Stimulated activated CD8-positive, alpha-beta memory T cell treated with anti-CD3 and anti-CD28 coated beads, Interleukin-4, amount 100 ng/mL, for 48 hours (primary cell): ENCODE data around the gene CD27.
A peak's percentile ranks its signal among the peaks of the same experiment; 100 is the strongest.
"Not testable (repeated sequence)": the region's sequence is repeated elsewhere in the genome, so short reads cannot be mapped to it uniquely, and the experiment has no call there.

Experiments
- DNase-seq: peaks from one replicate; pipeline ENCODE4 v3.0.0-alpha.2; 2020

The CD27 gene

DNA sequence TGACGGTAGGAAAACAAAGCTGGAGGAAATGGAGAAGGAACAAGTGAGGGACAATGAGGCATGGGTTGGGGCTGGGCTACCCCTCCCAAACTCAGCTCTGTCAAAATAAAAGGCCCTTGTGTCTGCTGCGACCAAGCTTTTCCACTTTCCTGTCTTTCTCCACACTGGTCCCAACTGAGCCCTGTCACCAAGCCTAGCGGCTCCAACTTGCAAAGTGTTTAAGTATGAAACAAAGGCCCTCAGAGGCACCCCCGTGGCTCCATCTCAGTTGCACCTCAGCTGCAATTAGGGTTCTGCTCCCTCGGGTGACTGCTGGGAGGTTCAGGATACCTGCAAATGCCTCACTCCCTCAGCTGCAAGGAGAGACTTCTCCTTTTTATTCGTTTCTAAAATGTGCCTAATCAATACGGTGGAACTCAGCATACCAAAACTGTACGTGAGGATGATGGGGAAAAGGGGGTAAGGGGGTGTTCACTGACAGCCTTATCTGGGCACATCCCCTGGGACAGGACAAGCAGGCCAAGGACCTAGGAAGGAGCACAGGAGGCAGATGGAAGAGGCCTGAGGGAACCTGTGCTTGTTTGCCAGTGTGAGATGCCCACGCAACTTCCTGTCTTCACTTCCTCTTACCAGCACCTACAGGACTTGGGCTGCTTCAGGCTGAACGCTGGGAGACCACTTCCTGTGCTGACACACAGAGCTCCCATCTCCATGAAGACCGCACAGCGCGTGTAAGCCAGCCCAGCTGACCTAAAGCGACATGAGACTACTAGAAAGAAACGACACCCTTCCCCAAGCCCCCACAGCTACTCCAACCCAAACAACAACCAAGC lies 16.9 kb downstream of the CD27 start:
- DNase-seq: peak; percentile 86

DNA sequence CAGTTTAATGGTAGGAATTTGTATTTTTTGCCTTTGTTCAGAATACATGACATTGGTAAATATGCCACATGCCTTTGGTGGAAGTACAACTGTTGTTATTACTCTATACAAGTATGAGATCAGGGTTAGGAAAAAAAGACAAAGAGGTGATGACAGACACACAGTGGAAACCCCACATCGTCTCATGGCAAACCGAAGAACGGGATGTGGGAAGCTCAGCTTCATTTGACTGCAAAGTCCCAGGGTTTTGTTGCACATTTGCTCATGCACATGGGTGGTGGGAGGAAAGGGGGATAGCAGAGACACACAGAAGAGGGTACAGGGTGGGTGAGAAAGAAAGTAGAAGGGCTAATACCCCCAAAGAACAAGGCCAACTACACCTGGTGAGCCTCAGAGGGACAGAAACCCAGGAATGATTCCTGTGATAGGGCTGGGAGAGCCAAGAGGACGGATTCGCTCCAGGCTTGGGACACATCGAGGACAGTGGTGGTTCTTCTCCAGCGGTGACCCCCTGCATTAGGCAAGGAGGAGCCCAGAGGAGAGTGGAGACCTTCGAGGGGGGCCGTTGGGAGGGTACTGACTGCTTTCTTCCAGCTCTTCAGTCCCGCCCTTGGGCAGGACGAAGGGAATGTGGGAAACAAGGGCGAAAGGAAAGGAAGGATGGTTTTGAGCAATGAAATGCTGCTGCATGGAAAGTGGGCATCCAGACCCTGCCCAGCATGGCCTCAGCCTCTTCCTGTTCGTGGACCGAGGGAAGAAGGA lies 17.7 kb downstream of the CD27 start:
- peak; percentile 56 for DNase-seq

DNA sequence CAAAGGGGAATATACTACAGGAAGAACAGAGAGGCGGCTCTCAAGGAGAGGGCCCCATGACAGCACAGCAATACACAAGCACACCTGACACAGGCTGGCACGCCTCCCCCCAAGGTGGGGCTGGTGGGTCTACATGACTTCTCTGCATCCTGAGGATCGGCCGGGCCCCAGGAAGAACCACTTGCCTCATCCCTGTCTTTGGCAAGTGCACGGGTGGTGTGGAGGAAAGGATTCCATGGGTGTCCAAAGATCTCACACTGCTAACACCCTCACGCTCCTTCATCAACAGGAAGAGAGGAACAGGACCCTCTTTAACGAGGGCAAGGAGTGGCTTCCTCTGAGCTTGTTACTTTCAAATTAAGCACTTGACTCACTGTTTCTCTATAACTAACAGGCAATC lies 18.5 kb downstream of the CD27 start:
- no peak for DNase-seq

DNA sequence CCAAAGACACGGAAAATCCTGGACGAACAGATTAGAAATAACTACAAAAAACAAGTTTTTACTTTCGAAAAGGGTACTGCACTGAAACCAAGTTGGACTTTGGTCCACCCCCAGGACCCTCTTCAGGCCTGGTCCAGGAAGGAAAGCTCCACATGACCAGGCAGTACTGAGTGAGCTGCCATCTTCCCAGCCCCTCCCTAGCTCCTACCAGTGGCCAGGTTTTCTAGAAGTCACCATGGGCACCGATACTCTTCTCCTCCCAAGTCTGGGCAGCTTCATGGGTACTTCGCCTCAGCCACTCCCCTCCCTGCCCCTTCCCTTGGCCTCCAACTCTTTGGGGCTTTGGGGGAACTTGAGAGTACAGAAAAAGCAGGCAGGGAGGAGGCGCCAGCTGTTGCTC lies 19.1 kb downstream of the CD27 start:
- no peak for DNase-seq

DNA sequence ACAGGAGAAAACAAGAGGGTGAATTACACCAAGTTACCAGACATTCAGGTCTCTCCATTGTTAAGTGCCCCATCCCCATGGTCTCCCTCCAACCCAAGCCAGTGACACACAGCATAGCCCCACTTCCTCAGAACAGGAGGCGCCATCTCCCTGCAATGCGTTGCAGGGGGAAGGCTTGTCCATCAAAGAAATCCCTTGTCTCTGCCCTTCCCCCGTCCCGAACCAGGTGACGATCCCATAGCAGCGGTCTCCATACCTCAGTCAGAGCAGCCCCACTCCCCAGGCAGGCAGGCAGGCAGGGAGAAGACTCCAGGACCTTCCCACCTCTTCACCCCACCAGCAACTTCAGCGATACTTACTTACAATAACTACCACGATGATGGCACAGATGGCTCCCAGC lies 19.8 kb downstream of the CD27 start:
- DNase-seq: no peak

DNA sequence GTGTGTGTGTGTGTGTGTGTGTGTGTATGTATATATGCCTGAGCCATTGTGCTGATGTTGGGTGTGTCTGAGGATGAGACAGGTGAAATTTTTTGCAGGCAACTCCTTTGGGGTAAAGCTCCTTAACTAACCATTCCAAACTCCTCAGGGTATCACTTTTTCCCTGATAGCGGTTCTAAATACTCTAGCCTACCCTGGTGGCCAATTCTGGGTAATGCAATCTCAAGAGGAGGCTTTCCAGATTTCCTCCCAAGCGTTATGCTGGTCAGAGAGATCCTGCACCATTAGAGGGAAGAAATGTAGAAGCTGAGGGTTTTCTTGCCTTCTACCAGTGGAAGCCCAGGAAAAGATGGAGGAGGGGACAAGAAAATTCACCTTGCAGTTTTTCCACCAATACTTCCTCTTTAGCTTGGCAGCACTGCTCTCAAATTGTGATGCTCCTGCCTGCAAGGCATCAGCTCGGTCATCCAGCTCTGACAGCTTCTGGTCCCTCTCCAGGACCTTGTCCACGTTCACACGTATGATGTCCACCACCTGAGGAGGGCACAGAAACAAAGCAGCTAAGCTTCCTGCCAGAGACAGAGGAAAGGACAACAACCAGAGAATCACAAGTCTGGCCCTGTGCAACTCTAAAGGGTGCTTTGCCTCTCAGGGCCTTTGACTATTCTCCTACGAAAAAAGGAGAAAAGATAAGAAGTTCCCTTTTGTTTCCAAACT lies 20.9 kb downstream of the CD27 start:
- peak; percentile 57 for DNase-seq

DNA sequence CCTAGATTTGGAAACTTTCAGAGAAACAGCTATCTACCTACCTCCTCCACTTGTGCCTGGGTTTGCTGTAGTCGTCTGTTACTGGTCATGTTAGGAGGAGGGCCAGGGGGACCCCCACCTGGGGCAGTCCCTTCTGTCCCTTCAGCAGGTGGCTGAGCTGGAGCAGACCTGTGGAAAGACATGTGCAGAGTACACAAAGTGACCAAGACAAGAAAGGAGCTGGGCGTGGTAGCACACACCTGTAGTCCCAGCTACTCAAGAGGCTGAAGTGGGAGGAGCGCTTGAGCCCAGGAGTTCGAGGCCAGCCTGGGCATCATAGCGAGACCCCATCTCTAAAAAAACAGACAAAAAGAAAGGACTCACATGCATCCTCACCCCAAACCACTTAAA lies 21.4 kb downstream of the CD27 start:
- DNase-seq: no peak

DNA sequence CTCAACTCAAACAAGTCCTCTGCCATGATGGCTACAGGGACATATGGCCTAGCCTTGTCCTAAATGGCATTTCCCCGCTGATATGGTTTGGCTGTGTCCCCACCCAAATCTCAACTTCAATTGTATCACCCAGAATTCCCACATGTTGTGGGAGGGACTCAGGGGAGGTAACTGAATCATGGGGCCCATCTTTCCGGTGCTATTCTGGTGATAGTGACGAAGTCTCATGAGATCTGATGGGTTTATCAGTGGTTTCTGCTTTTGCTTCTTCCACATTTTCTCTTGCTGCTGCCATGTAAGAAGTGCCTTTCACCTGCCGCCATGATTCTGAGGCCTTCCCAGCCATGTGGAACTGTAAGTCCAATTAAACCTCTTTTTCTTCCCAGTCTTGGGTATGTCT lies 22.0 kb downstream of the CD27 start:
- DNase-seq: not testable (repeated sequence)

DNA sequence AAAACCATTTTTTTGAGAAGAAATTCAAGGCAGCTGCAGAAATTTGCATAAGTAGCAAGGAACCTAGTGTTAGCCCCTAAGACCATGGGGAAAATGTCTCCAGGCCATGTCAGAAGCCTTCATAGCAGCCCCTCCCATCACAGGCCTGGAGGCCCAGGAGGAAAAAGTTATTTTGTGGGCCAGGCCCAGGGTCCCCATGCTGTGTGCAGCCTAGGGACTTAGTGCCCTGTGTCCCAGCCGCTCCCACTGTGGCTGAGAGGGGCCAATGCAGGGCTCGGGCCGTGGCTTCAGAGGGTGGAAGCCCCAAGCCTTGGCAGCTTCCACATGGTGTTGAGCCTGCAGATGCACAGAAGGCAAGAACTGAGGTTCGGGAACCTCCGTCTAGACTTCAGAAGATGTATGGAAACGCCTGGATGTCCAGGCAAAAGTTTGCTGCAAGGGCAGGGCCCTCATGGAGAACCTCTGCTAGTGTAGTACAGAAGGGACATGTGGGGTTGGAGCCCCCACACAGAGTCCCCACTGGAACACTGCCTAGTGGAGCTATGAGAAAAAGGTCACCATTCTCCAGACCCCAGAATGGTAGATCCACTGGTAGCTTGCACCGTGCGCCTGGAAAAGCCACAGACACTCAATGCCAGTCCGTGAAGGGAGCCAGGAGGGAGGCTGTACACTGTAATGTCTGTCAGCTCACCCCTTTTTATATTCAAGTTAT lies 23.0 kb downstream of the CD27 start:
- not testable (repeated sequence) for DNase-seq

DNA sequence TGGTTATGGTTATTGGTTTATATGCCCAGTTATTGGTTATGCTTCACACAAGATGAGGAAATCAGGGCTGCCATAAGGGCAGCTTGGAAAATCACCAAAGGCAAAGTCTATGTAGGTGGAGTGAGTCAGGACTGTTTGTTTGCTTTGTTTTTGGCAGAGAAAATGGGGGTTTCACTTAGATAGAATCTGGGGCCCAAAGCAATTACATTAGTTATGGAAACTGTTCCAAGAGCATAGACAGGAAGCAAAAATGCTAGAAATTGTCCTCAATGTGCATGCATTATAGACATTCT lies 23.5 kb downstream of the CD27 start:
- DNase-seq: no peak

DNA sequence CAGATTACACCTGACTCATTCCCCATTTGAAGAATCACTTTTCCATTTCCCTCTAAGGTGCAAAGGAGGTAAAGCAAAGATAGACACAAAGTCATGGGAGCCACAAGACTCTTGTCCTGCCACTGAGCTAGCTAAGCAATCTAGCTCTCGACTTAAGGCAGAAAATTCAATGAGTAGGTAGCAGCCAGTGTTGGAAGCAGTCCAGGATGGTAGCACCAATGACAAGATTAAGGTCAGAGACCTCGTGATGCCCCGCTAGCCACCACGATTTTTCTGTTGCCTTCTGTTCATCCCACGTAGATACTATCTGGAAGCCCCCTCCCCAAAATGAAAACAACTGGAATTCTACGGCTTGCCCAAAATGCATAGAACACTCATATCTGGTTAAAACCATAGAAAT lies 24.3 kb downstream of the CD27 start:
- DNase-seq: no peak

DNA sequence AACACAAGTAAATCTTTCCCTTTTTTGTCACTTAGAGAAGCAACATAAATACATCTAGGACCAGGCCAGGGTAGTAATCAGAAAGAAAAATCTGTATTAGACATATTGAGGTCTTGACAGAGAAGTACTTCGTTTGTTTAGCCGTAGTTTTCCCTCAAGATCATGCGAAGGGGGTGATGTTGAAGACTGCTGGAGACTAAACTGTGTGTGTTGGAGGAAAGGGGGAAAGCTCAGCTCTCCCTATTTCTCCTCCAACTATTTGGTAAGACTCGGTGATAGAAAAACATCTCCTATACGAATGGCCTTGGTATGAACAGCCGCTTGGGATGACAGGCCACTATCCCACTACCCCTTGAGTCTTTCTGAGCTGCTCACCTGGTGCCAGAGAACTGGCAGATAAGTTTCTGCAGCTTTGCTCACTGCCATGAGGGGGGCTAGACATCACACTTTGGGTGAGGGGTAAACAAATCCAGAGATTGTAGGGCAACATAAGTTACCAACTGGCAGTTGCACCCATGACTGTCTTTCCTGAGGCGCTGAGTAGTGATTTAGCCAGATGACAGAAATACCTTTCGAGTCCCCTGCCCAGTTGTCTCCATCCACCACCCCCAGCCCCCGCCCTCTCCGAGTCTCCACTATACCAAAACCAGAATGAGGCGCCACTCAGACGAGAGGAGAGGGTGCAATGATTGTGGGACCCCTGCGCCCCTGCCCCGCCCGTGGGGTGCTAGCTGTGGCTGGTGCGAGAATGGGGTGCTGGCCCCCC lies 25.0 kb downstream of the CD27 start:
- DNase-seq: no peak

DNA sequence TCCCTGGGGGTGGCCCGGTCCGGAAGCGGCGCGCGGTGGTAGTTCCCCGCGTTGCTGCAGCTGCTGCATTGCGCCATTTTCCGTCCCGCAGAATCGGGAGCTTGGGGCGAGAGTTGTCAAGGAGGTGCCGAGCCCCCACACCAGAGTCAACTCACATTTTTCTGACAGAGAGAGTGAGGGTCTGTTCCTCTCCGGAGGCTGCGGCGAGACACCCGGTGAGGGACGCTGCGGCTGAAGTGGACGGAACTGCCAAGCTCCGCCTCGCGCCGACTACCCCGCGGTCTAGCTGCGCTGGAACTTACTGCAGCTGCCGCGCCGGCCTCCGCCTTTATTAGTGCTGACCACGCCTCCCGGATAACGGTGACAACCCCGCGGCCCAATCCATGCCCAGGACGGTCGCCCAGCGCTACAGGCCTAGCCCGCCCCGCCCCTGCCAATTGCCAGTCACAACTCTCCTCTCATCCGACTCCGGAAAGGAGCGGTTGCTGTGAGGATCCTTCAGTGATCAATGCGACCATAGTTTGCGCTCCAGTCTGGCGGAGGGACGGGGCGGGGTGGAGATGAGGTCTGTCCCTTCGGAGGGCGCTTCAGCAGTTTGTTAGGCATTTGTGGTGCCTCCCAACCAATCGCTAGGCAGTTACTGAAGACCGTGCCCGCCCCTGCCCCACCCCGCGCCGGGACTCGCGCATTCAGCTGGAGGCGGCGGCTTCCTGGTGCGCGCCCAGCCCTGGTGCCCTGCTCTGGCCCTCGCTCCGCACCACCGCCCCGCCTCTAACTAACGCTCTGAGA lies 25.8 kb downstream of the CD27 start, which contains the start of gene VAMP1:
TSS of gene VAMP1 (minus strand) at position 303 of the 789 bp plus-strand sequence. CDS start at position 157, 146 bp downstream.
- DNase-seq: peak; percentile 98

DNA sequence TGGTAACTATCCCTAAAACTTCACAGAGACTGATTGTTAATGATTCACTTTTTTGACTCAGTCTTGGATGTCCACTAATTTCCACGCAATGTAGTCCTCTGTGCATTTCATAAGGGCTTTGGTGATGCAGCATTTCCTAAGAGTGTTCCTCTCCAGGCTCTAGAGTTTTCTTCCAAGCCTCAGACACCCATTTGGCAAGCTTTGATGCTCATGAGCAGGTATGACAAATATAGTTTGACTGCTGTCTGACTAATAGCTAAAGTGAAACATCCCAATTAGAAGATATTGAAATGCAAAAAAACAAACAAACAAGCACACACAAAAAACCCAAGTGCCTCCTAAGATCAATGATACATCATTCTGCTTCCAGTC lies 27.2 kb downstream of the CD27 start:
- no peak for DNase-seq

DNA sequence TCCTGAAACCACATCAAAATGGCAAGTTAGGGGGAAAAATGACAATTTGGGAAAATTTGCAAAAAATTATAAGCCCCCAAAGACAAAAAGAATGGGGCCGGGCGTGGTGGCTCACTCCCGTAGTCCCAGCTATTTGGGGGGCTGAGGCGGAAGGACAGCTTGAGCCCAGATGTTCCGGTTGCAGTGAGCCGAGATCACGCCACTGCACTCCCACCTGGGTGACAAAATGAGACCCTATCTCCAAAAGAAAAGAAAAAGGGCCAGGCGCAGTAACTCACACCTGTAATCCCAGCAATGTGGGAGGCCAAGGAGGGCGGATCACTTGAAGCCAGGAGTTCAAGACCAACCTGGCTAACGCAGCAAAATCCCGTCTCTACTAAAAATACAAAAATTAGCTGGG lies 27.7 kb downstream of the CD27 start:
- DNase-seq: no peak

DNA sequence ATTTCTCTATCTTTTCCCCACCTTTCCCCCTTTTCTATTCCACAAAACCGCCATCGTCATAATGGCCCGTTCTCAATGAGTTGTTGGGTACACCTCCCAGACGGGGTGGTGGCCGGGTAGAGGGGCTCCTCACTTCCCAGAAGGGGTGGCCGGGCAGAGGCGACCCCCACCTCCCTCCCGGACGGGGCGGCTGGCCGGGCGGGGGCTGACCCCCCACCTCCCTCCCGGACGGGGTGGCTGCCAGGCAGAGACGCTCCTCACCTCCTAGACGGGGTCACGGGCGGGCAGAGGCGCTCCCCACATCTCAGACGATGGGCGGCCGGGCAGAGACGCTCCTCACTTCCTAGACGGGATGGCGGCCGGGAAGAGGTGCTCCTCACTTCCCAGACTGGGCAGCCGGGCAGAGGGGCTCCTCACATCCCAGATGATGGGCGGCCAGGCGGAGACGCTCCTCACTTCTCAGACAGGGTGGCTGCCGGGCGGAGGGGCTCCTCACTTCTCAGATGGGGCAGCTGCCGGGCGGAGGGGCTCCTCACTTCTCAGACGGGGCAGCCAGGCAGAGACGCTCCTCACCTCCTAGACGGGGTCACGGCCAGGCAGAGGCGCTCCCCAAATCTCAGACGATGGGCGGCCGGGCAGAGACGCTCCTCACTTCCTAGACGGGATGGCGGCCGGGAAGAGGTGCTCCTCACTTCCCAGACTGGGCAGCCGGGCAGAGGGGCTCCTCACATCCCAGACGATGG lies 30.6 kb downstream of the CD27 start:
- DNase-seq: not testable (repeated sequence)

DNA sequence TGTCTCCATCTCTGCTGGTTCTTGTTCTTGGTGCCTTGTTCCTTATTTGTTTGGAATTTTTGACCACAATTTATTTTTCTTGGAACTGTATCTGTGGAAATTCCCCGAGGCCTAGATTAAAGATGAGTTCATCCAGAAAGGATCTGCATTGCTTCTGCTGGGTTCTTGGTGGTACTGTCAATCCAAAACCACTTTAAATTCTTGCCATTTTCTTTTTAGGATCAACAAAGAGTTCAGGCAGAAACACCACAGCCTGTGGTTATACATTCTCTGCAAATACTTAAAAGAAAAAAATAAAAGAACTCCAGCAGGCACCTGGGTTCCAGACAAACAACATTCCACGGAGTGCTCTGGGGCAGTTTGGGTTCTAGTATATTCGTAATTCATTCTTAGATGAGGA lies 31.7 kb downstream of the CD27 start:
- DNase-seq: no peak

DNA sequence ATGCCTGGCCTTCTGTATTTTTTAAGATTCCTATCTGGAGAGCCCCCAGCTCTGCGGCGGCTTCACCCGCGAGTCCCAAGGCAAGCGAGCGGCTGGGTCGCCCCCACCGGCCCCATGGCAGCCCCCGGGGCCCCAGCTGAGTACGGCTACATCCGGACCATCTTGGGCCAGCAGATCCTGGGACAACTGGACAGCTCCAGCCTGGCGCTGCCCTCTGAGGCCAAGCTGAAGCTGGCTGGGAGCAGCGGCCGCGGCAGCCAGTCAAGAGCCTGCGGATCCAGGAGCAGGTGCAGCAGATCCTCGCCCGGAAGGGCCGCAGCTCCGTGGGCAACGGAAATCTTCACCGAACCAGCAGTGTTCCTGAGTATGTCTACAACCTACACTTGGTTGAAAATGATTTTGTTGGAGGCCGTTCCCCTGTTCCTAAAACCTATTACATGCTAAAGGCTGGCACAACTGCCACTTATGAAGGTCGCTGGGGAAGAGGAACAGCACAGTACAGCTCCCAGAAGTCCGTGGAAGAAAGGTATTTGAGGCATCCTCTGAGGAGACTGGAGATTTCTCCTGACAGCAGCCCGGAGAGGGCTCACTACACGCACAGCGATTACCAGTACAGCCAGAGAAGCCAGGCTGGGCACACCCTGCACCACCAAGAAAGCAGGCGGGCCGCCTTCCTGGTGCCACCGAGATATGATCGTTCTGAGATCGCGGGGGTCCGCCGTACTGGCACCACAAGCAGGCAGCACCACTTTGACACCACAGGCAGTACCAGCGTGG lies 33.0 kb downstream of the CD27 start:
- DNase-seq: not testable (repeated sequence)

DNA sequence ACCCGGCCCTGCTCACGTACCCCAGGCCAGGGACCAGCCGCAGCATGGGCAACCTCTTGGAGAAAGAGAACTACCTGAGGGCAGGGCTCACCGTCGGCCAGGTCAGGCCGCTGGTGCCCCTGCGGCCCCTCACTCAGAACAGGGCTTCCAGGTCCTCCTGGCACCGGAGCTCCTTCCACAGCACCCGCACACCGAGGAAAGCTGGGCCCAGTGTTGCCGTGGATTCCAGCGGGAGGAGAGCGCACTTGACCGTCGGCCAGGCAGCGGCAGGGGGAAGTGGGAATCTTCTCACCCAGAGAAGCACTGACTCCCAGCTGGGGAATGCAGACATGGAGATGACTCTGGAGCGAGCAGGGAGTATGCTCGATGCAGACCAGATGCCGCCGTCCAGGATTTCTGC lies 33.7 kb downstream of the CD27 start:
- no peak for DNase-seq

DNA sequence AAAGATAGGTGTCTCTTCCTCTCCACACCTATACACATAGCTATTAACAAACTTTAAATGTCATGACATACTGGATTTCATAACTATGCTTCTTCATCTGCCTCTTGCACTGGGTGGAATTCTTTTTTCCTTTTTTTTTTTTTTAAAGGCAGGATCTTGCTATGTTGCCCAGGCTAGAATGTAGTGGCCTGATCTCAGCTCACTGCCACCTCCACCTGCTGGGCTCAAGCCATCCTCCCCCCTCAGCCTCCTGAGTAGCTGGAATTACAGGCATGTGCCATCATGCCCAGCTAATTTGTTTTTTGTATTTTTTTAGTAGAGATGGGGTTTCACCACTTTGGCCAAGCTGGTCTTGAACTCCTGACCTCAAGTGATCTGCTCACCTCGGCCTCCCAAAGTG lies 43.5 kb downstream of the CD27 start:
- no peak for DNase-seq
